Subcutaneous abdominal adipose tissue (tissue), 5 donors: ENCODE results near the gene LRWD1.

Experiments used
- H3K27ac ChIP-seq: one replicate; pipeline ENCODE4 v1.7.0; 2013; ENCODE audit warnings: low read depth, mild to moderate bottlenecking, inconsistent platforms, low read length, moderate library complexity
- H3K27me3 ChIP-seq, 5 donors: one replicate each; pipeline ENCODE4 v1.7.0; 2013; ENCODE audit warnings: low read length in 5 of 5, inconsistent platforms in 1 of 5; ENCODE audit not compliant: control insufficient read depth in 5 of 5, insufficient read depth in 4 of 5
- H3K36me3 ChIP-seq, 5 donors: one replicate each; pipeline ENCODE4 v1.7.0; 2013; ENCODE audit warnings: low read length in 5 of 5; ENCODE audit not compliant: control insufficient read depth in 5 of 5, insufficient read depth in 5 of 5
- H3K4me1 ChIP-seq, 5 donors: one replicate each; pipeline ENCODE4 v1.7.0; 2013; ENCODE audit warnings: low read length in 5 of 5, mild to moderate bottlenecking in 3 of 5, moderate library complexity in 1 of 5; ENCODE audit not compliant: control insufficient read depth in 5 of 5, insufficient read depth in 5 of 5
- H3K4me3 ChIP-seq, 5 donors: one replicate each; pipeline ENCODE4 v1.7.0; 2013; ENCODE audit warnings: low read length in 5 of 5, low read depth in 1 of 5
- H3K9ac ChIP-seq, 5 donors: one replicate each; pipeline ENCODE4 v1.7.0; 2013; ENCODE audit warnings: low read length in 5 of 5, mild to moderate bottlenecking in 4 of 5, moderate library complexity in 3 of 5
- H3K9me3 ChIP-seq, 5 donors: one replicate each; pipeline ENCODE4 v1.7.0; 2013; ENCODE audit warnings: low read length in 5 of 5; ENCODE audit not compliant: control insufficient read depth in 5 of 5
- donor health status: healthy.
- donor health status: healthy.
- donor health status: healthy.
- donor health status: healthy.
- donor health status: healthy.

LRWD1 gene

DNA sequence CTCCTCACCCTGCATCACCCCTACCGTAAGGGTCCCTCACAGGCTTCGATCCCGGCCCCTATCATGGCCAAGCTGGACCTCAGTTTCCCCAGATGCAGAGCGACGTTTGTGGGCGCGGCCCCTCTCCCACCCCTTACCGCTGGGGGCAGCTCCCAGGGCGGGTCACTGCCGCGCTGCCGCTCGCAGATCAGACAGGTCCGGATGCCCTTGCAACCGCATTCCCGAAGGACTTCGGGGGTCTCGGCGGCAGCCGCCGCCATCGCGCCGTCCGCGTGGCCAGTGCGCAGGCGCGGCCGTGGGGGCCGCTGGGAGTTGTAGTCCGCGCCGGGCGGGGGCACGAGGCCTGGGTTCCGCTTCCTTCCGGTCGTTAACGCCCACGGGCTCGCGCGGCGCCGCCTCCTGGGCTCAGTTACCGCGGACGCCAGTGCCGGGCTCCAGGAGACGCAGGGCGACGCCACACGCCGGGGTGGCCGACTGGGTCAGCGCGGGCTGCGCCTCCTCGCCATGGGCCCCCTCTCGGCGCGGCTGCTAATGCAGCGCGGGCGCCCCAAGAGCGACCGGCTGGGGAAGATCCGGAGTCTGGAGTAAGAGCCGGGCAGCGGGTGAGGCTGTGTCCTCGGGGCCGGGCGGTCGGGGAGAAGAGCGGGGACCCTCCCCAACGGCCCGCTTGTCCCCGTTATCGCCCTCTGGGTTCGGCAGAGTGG is at the start of gene LRWD1, which contains the start of gene ALKBH4:
TSS of gene LRWD1 (plus strand) at position 408 of the 704 bp plus-strand sequence. CDS start at position 505, 97 bp downstream.
TSS of gene ALKBH4 (minus strand) at position 287 of the 704 bp plus-strand sequence. CDS start at position 260, 27 bp downstream.
- Histone ChIP-seq H3K27ac (peak within 1 kb of the TSS; percentile 74), H3K9ac (peak within 1 kb of the TSS; percentile 81 to 100 (median 98))

DNA sequence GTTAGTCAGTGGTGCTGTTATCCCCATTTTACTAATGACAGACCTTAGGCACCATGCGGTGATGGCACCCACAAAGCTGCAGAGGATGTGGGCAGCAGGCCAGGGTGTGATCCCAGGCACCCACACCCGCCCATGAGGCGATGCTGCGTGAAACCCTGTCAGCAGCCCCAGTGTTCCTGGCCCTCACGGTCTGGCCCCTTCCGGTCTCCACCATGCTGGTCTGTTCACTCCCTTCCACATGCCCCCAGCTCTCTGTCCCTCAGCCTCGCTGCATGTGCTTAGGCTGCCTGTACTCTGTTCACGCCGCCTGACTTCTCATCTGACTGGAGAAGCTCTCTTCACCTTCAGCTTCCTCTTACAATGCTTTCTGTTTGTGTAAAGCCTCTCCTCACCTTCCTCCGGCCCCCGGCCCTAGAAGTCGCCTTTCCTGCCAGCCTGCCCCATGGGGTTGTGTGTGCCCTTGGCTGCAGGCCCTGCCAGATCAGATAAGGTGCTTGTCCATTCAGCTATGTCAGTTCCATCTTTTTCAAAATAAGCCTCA is 49.0 kb upstream of the LRWD1 start:
- H3K27me3 ChIP-seq = no peaks in the 10 kb centered on the region
- no peak overlapping the region for H3K9ac ChIP-seq
- H3K9me3 ChIP-seq = no peaks in the 10 kb centered on the region
- peaks cover 7 to 87% (median 57%) of the 10 kb centered on the region in 5 donors for H3K36me3 ChIP-seq
- no peak overlapping the region for H3K4me3 ChIP-seq
- H3K27ac ChIP-seq = no peak overlapping the region
- peaks cover 0 to 5% (median 0%) of the 10 kb centered on the region in 5 donors for H3K4me1 ChIP-seq

More for the DNA sequence above, at the start of gene LRWD1, which contains the start of gene ALKBH4:
- Histone ChIP-seq H3K4me3 (peak within 1 kb of the TSS; percentile 91 to 100 (median 98)), H3K9me3 (no peaks in the 10 kb centered on the region), H3K4me1 (peaks cover 4 to 28% (median 23%) of the 10 kb centered on the region in 5 donors), H3K36me3 (peaks cover 0 to 20% (median 0%) of the 10 kb centered on the region in 5 donors), H3K27me3 (no peaks in the 10 kb centered on the region)

DNA sequence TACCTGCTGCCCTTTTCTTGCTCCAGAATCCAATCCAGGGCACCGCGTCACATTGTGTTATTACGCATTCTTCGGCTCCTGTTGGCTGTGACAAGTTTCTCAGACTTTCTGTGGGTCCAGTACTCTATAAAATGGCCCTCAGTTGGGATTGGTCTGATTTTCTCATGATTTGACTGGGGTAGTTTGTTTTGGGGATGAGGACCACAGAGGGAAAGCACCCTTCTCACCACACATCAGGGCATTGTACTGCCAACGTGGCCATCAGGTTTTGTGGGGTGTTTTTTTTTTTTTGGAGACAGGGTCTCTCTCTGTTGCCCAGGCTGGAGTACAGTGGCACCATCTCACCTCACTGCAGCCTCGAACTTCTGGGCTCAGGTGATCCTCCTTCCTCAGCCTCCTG is 48.4 kb upstream of the LRWD1 start:
- Histone ChIP-seq H3K36me3 (peaks cover 7 to 89% (median 55%) of the 10 kb centered on the region in 5 donors), H3K4me1 (peaks cover 0 to 5% (median 0%) of the 10 kb centered on the region in 5 donors), H3K27me3 (no peaks in the 10 kb centered on the region), H3K9me3 (no peaks in the 10 kb centered on the region), H3K4me3 (no peak overlapping the region), H3K9ac (no peak overlapping the region), H3K27ac (no peak overlapping the region)

DNA sequence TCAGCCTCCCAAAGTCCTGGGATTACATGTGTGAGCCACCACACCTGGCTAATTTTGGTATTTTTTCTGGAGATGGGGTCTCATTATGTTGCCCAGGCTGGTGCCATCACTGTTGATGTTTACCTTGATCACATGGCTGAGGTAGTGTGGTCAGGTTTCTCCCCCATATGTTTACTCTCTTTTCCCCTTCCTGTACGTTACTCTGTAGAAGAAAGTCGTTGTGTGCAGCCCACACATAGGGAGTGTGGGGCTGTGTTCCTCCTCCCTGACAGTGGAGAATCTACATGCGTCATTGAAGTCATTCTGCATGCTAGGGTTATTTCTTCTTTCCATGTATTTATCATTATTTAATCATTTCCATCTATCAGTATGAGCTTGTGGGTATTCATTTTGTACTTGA is 47.7 kb upstream of the LRWD1 start:
- Histone ChIP-seq H3K9me3 (no peaks in the 10 kb centered on the region), H3K27me3 (no peaks in the 10 kb centered on the region), H3K36me3 (peaks cover 7 to 90% (median 52%) of the 10 kb centered on the region in 5 donors), H3K4me1 (peaks cover 0 to 5% (median 0%) of the 10 kb centered on the region in 5 donors), H3K27ac (no peak overlapping the region), H3K9ac (no peak overlapping the region), H3K4me3 (no peak overlapping the region)

DNA sequence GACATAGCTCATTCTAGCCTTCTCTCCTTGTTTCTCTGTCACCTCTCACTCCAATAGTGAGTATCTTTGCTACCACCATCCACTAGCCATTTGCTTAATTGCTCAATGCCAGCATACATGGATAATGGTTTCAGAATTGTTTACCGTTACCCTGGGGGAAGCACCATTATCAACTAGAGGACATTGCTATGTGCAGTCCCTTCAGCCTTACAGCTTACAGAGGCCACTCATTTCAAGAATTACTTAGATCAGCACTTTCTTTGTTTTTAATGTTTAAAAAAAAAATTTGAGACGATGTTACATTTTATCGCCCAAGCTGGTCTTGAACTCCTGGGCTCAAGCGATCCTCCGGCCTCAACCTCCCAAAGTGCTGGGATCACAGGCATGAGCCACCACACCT is 46.2 kb upstream of the LRWD1 start:
- Histone ChIP-seq H3K36me3 (peaks cover 7 to 83% (median 47%) of the 10 kb centered on the region in 5 donors), H3K4me1 (no peaks in the 10 kb centered on the region), H3K9ac (no peak overlapping the region), H3K4me3 (no peak overlapping the region), H3K27ac (no peak overlapping the region), H3K27me3 (no peaks in the 10 kb centered on the region), H3K9me3 (no peaks in the 10 kb centered on the region)

DNA sequence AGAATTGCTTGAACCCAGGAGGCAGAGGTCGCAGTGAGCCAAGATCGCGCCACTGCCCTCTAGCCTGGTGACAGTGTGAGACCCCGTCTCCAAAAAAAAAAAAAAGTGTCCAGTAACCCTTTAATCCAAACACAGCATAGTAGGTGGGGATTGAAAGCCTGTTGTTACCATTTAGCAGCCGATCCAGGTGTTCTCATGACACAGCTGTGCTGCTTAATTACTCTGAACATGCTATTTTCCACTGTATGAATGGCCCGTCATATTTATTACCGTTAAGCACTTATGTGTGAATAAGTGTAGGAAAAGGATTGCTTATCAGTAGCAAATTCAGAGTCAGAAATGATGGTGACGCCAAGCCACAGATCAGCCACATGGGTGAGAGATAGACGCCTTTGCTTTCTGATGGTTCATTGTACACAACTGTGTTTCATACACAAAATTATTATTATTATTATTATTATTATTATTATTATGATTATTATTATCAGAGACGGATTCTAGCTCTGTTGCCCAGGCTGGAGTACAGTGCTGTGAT is 43.0 kb upstream of the LRWD1 start:
- H3K4me3 ChIP-seq = no peak overlapping the region
- no peak overlapping the region for H3K27ac ChIP-seq
- H3K9me3 ChIP-seq = no peaks in the 10 kb centered on the region
- H3K9ac ChIP-seq = no peak overlapping the region
- H3K4me1 ChIP-seq = peaks cover 0 to 15% (median 0%) of the 10 kb centered on the region in 5 donors
- H3K27me3 ChIP-seq = no peaks in the 10 kb centered on the region
- H3K36me3 ChIP-seq = peaks cover 7 to 83% (median 53%) of the 10 kb centered on the region in 5 donors

DNA sequence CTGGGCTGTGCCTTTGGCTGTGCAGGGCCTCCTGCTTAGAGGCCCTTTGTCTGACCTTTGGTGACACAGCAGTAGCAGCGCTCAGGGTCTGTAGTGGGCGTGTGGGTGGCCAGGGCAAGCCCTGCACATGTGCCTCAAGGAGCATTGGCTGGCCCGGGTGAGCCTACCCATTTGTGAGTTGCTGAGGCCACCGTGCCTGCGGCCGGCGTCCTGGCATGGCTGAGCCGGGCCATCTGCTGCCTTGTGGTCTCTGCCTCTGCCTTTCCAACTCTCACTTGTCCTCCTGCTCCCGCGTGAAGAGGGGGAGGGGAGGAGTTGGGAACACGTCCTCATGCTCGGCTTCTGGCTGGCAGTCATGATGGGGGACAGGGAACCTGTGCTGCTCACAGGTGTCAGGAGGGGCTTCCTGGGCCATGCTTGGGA is 40.6 kb upstream of the LRWD1 start:
- Histone ChIP-seq H3K27me3 (no peaks in the 10 kb centered on the region), H3K9ac (no peak overlapping the region), H3K27ac (no peak overlapping the region), H3K4me1 (peaks cover 0 to 18% (median 0%) of the 10 kb centered on the region in 5 donors), H3K4me3 (no peak overlapping the region), H3K9me3 (no peaks in the 10 kb centered on the region), H3K36me3 (peaks cover 3 to 68% (median 40%) of the 10 kb centered on the region in 5 donors)

DNA sequence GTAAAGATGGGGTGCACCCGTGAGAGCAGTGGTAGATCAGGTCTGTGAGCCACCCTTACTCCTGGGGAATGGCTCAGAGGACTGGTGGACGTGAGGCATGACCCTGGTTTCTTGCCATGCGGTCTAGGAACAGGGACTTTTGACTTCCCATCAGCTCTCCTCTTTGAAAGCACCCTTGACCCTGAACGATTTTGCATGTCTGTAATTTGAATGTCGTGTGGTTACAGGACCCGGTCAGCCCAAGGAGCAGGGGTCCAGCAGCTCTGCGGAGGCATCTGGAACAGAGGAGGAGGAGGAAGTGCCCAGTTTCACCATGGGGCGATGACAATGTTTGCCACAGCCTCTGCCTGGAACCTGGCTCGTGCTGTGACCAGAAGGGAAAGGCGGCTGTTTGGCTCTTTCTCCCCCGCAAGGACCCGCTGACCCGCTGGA is 40.0 kb upstream of the LRWD1 start:
- Histone ChIP-seq H3K27ac (no peak overlapping the region), H3K9me3 (no peaks in the 10 kb centered on the region), H3K9ac (no peak overlapping the region), H3K36me3 (peaks cover 0 to 63% (median 37%) of the 10 kb centered on the region in 5 donors), H3K4me1 (peaks cover 0 to 18% (median 0%) of the 10 kb centered on the region in 5 donors), H3K27me3 (no peaks in the 10 kb centered on the region), H3K4me3 (no peak overlapping the region)

DNA sequence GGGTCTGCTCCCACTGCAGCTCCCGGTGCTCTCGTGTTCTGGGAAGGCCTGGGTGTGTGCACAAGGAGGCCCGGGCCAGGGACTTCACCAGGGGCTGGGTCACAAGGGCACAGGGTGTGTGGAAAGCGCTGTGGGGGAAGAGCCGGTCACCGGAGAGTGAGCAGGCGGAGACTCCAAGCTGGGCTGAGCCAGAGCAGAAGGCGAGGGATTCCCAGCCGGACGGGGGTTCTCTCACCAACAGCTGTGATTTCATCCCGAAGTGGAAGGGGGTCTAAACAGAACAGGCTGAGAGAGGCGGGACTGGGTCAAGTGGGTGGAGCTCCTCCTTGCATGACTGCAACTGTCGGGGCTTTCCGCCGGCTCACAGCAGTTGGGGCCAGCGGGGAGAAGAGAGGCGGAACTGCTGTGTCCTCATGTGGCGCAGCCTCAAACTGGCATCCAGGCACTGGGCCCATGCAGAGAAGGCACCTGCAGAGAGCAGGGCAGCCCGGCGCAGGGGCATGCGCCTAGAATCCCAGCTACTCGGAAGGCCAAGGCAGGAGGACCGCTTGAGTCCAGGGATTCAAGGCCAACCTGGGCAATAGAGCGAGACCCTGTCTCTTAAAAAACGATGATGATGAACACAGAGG is 39.0 kb upstream of the LRWD1 start:
- peaks cover 0 to 20% (median 0%) of the 10 kb centered on the region in 5 donors for H3K4me1 ChIP-seq
- no peaks in the 10 kb centered on the region for H3K27me3 ChIP-seq
- no peak overlapping the region for H3K27ac ChIP-seq
- H3K9me3 ChIP-seq = no peaks in the 10 kb centered on the region
- peaks cover 0 to 58% (median 35%) of the 10 kb centered on the region in 5 donors for H3K36me3 ChIP-seq
- peak overlapping the region in 1 of 5 donors; percentile 34 for H3K4me3 ChIP-seq
- no peak overlapping the region for H3K9ac ChIP-seq
